HEK293T (cell line): Measurements from ENCODE around the gene TEX51.

Source experiments
- CTBP1 ChIP-seq: fragments of 450-650 bp; IDR thresholded peaks from 2 replicates; pipeline ENCODE4 v1.6.1; 2016; ENCODE audit warnings: borderline replicate concordance
- ELF4 ChIP-seq: fragments of 450-650 bp; IDR thresholded peaks from 2 replicates; pipeline ENCODE4 v1.6.1; 2017; ENCODE audit warnings: antibody characterized with exemption
- FOXA1 ChIP-seq: fragments of 450-650 bp; IDR thresholded peaks from 2 replicates; pipeline ENCODE4 v1.6.1; 2016; ENCODE audit warnings: mild to moderate bottlenecking
- FOXK2 ChIP-seq: fragments of 450-650 bp; IDR thresholded peaks from 2 replicates; pipeline ENCODE4 v1.6.1; 2016; ENCODE audit warnings: mild to moderate bottlenecking
- FOXM1 ChIP-seq: fragments of 450-650 bp; IDR thresholded peaks from 2 replicates; pipeline ENCODE4 v1.6.1; 2017; ENCODE audit warnings: mild to moderate bottlenecking, borderline replicate concordance
- HDGF ChIP-seq: fragments of 450-650 bp; IDR thresholded peaks from 2 replicates; pipeline ENCODE4 v1.6.1; 2017; ENCODE audit warnings: antibody characterized with exemption, borderline replicate concordance
- L3MBTL2 ChIP-seq: fragments of 450-650 bp; conservative IDR thresholded peaks from 2 replicates; pipeline ENCODE4 v1.6.1; 2016; ENCODE audit warnings: mild to moderate bottlenecking
- PKNOX1 ChIP-seq: fragments of 450-650 bp; IDR thresholded peaks from 2 replicates; pipeline ENCODE4 v1.6.1; 2016
- SP1 ChIP-seq: fragments of 450-650 bp; IDR thresholded peaks from 2 replicates; pipeline ENCODE4 v1.6.1; 2017

- TF ChIP-seq PKNOX1 (no peak), HDGF (no peak), FOXK2 (no peak), SP1 (no peak), L3MBTL2 (no peak), FOXA1 (no peak), ELF4 (no peak), CTBP1 (no peak), FOXM1 (no peak)
Observed at GRCh38 chr2:126906781-126907180, 8.1 kb downstream of the TEX51 start.
